ENCODE data around the gene RAB15.
A peak's percentile ranks its signal among the peaks of the same experiment; 100 is the strongest.

RAB15 gene

DNA sequence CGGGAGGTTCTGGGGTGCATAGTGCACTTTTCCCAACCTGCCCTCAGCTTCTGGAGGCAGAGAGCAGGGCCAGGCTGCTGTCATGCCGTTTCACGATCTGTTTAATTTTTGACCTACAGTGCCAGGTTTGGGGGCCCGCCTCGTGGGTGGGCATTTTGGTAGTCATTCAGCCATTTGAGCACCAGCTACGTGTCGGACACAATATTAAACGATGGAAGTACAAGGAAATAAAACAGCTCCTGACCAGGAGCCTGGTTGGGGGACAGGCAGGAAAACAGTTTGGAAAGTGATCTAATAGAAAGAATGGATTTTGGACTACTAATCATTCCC lies 15.3 kb upstream of the RAB15 start:
- DNase-seq, result no peak

DNA sequence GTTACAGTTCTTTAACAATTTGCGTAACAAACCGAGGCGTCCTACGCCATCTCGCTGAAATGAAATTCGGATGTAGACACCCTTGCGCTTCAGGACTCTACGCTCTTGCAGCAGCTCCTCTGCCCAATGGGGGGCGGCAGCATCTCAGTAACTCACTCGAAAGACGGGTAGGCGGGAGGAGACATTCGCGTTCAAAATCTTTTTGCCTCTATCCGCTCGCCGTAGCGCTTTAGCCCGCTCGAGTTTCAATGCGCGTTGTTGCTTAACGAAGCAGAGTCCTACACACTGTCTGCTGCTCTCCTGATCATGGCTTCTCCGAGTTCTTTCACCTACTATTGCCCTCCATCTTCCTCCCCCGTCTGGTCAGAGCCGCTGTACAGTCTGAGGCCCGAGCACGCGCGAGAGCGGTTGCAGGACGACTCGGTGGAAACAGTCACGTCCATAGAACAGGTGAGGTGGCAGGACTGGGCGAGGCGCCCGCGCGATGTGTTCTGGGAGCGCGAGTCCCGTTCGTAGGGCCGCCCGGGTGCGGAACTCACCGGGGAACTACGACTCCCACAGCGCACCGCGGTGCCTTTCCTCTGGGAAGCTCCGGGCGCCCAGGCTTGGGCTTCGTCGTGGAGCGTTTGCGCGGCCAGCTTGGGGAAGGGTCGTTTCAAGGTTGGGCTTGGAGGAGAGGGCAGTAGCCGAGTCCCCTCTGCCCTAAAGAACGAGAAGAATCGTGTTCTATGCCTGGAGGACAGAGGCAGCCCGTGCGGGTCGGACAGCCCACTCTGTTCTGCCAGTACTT lies 14.7 kb upstream of the RAB15 start, which contains the start of gene FNTB:
Gene FNTB (plus strand): TSS at position 248 of the 790 bp plus-strand sequence. CDS start 59 bp downstream, at position 307.
- peak; percentile 98 for DNase-seq

DNA sequence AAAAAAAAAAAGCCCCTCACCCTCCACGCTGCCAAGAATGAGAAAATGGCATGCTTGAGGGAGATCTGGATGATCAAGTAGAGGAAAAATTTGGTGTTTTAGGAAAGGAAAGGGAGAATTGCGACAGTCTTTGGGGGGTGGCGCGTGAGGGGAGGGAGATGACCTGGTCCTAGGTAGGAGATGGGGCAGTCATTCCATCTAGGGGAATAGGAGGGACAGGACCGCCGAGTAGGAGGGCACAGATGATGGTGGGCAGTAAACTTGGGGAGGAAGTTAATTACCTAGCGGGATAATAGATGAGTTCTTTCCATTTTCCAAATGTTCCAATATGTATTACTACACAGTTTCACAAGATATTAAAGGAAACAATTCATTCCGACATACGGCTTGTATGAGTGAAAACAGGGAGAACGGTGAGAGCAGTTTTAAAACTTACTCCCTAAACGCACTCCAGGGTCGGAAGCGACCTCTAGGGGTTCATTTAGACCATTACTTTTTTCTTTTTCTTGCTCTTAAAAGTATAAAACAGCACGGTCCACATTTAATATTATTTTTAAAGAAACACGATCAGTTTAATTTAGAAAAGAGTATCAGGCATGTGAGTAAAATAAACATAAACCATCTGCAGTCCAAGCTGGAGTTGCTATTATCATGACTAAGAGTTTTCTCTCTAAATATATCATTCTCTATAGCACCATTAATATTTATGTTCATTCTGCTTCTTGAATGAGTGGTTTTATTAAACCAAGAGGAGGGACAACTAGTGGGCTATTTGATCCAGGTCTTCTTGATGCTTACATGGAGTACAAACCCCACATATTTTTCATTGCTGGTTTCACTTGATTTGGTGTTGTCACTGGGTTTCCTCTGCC lies 11.5 kb upstream of the RAB15 start:
- peak; percentile 48 for DNase-seq

DNA sequence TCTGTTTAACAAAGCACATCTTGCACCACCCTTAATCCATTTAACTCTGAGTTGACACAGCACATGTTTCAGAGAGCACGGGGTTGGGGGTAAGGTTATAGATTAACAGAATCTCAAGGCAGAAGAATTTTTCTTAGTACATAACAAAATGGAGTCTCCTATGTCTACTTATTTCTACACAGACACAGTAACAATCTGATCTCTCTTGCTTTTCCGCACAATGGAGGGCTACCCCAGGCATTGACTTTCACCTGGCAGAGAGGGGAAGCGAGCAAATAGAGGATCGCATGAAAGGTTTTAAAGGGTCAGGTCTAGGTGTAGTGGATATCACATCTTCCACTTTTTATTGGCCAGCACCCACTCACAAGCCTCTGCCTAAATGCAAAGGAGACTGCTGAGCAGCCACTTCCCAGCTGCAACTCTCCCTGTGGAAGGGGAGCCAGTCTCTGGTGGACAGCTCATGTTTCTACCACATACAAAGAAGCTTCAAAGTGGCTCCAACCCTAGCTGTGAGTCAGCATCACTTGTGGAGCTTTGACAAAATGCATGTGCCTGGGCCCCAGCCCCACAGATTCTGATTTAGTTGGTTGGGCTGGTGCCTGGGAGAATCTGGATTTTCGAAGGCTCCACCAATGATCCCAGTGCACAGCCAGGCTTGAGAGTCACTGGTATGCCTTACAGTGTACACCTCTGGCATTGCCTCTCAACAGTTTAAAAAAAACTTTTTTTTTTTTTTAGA lies 7.4 kb upstream of the RAB15 start:
- DNase-seq, result peak; percentile 24

DNA sequence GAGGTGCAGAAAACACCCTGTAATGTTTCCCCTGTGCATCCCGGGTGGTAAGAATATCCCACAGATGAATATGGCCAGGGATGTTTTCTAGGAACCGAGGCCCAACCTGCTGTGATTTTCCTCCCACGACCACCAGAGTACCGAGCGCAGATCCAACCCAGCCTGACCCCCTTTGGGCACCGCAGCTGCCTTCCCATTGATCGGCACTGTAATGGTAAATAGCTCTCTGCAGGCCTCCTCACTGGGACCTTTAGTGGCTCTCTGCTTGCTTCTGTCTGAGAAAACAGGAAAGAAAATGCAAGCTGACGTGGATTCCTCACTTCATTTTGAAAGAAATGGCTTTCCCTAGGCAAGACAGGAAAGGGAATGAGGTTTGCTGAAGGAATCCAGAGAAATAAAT lies 2.4 kb upstream of the RAB15 start:
- DNase-seq, result no peak

DNA sequence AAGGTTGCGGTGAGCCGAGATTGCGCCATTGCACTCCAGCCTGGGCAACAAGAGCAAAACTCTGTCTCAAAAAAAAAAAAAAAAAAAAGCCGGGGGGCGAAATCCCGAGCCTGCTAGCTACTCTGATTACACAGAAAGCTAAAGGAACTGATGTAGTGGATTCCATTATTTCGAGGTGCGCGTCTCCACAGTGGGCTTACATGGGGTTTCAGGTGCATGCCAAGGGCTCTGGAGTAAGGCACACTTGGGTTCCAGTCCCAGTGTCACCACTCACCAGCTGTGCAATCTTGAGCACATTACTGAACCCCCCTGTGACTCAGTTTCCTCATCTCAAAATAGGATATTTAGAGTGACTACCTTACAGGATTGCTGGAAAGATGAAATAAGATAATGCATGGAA lies 1.7 kb upstream of the RAB15 start:
- no peak for DNase-seq

DNA sequence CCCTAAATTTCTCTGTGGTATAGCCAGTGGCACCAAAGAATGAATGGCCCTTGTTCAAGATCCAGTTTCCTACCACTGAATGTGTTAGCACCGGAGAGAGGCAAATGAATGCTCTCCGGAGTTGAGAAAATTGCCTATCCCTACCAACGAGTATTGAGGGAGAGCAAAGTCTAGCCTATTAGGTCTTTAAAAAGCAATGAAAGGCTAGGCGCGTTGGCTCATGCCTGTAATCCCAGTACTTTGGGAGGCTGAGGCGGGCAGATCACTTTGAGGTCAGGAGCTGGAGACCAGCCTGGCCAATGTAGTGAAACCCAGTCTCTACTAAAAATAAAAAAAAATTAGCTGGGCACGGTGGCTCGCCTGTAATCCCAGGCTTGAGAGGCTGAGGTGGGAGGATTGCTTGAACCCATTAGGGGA lies 898 bp upstream of the RAB15 start:
- DNase-seq, result no peak

DNA sequence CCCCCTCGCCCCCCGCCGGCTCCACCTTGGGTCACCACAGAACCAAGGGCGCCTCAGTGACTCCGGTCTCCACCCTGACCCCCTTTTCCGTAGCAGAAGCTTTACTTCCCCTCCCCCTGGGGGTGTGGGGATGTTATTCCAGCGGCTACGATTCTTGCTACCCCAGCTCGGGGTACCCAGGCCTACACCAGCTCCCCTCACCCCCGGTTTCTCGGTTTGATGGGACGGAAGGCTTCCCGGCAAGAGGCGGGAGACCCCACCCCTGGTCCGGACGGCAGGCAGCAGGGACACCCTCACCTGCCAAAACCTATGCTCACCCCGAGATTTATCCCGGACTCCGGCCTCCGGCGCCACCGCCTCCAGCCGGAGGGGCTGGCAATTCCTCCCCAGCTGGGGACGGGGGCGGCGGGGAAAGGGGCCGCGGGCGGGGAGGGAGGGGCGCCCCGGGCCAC lies 619 bp downstream of the RAB15 start:
- DNase-seq, result no peak

DNA sequence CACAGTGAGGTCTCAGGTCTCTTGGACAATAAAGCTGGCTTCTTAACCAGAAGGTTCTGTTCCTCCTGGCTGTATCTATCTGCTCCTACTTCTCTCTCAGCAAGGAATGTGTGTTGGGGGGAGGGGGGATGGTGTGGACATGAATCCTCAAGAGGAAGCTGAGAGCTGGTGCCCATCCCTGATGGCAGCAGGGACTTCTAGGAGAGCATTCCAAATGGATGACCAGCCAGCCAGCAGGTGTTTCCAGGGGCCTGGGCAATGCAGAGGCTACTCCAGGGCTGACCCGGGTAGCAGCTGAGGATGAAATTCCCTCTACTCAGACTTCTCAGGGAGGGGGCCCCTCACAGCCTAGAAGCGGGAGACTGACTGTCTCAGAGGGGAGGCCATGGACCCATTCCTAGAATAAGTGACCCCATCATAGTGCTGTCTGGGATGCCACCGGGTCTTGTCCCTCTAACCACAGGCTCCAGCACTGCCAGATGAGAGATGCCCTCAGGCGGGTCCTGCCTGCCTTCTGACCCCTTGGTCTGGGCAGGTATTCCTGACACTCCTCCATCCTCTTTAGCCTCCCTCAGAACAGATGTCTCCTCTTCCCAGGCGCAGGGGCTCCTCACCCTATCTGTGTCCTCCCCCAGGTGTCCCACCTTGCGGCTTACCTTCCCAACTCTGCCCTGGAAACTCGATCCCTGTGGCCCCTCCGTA lies 1.2 kb downstream of the RAB15 start:
- peak; percentile 10 for DNase-seq

DNA sequence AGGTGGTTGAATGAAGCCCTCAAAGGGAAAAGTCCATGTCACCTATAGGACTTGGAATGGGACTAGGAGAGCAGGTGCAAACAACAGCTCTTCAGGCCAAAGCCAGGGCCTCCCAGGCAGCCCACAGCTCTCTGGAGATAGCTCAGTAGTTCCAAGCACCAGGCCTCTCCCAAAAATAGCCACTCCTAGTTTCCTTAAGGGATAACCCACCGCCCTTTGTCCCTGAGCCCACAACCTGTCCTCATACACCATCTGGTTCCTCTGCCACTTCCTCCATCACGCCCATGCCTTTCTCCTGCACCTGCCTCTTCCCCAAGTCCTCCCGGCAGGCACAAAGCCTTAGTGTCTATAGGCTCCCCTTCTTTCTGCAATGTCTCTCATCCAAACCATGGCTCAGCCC lies 2.1 kb downstream of the RAB15 start:
- no peak for DNase-seq

DNA sequence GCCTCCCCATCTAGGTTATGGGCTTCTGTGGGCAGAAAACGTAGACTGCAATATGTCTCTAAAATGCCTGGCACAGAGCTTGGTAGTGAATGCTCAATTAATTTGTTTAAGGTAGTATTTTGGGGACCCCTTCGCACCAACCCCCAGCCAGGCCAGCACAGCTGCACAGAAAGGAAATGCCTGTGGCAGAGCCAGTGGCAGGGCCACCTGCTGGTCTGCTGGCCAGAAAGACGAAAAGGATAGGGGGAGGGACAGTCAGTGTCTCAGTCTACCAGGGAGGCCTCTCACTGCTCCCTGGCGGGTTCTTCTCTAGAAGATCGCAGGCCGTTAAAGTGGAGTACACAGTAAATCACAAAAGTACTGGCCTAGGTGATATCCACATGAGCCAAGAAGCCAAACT lies 3.5 kb downstream of the RAB15 start:
- no peak for DNase-seq

DNA sequence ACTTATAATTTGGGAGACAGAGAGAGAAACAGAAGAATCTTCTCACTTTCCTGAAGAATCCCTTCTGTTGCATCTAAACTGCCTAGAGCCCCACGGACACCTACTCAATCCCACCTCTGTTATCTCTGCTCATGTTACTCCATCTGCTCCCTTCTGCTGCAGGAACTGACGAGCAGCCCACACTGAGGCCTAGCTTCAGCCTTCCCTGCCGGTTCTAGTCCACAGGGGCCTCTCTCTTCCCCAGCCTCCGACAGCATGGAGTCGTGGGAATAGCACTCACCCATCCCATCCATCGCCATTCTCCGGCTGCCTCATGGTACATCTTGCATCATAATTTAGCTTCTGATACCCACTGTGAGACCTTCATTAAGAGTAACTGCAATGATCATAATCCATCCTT lies 4.0 kb downstream of the RAB15 start:
- DNase-seq, result no peak

DNA sequence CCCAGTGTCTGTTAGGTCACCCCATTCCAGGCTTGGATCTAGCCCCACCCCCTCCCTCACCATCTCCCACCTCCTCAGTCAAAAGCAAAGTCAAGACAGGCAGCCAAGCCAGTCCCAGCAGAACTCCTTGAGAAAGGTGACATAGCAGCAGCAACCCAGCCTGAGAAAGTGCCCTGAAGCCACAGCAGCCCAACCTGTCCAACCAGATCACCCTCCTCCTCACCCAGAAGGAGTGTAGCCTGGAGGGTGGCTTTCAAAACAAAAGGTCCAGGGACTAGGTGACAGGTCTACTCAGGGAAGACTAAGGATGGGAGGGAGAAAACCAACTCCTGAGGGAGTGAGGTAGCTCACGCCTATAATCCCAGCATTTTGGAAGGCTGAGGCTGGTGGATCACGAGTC lies 5.2 kb downstream of the RAB15 start:
- no peak for DNase-seq

DNA sequence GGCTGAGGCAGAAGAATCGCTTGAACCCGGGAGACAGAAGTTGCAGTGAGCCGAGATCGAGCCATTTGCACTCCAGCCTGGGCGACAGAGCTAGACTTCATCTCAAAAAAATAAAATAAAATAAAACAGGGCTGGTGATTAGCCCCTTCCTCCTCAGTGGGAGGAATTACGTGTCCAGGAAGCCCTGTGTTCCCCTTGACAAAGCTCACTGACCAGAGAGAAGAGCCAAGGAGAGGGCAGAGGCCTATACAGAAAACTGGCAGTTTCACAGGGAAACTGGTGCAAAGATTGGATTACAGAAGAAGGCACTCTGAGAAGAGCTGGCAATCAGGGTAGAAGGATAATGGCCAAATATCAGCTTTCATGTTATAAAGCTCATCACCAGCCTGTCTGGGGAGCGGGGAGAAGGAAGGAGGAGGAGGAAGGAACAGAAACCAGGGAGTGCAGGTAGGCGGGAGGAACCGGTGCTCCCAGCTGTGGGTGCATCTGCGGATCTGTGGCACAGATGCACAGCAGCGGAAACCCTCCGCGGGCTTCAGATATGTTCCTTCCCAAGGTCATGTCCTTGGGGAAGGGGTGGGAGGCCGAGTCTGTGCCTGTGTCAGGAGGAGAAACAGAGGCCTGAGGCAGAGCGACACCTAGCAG lies 6.7 kb downstream of the RAB15 start:
- no peak for DNase-seq

DNA sequence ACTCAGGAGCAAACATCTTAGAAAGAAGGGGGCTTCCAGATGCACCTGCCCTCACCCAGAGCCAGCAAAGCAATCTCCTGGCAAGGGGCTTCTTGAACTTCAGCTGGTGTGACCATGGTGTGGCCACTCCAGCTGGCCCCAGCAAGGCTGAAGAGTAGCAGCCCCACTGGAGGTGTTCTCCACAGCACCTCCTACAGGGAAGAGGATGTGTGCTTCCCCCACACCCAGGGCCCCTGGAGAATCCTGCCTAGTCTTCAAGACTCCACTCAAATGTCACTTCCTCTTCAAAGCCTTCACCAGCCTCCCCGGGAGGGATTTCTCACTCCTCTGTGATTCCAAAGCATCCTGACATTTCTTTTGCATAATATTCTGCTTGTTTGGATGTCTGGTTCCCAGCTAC lies 8.5 kb downstream of the RAB15 start:
- no peak for DNase-seq

DNA sequence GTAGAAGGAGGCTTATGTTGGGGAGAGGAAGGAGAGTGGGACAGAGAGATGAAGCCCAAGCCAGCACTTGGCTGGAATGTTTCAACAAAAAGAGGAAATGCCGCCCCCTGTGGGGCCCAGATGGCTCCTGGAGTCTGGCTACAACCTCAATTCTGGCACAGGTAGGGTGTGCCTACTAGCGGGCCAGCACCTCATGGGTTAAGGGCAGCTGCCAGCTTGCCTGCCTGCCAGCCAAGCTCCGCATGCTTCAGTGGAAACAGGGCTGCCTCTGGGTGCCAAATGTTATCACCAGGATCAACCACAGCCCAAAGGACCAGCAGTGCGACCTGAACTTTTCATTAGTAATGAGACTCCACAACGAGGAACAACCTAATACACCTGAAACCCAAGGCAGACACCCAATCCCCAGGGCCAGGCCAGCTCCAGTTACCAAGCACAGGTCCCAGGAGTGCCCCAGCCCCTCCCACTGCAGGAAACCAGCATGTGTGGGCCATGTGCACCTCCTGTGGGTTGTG lies 11.3 kb downstream of the RAB15 start:
- no peak for DNase-seq

DNA sequence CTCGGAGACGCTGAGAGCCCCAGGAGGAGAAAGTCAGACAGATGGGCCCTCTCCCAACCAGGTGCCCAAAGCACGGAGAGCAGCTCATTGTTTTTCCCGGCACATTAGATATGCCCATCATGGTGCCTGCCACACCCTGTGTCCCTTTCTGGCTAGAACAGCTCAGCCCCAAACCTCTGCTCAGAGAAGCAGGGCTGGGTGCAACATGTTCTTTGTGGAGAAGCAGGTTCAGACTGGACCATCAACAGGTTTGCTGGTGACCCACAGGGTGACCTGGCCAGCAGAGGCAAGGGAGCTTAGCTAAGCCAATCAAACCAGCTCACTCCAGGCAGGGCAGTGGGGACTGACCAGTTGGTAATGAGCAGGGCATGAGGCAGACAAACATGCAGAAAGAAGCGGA lies 13.4 kb downstream of the RAB15 start:
- DNase-seq, result no peak

DNA sequence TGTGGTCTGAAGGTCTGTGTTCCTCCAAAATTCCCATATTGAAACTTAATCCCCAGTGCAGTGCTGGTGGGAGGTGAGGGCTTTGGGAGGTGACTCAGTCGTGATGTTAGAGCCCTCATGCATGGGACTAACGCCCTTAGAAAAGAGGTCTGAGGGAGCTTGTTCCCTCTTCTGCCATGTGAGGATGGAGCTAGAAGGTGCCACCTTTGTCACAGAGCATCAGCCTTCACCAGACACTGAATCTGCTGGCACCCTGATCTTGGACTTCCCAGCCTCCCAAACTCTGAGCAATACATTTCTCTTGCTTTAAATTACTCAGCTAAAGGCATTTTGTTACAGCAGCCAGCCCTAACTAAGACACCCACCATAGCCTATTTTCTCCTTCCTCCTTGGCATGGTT lies 13.9 kb downstream of the RAB15 start:
- no peak for DNase-seq

DNA sequence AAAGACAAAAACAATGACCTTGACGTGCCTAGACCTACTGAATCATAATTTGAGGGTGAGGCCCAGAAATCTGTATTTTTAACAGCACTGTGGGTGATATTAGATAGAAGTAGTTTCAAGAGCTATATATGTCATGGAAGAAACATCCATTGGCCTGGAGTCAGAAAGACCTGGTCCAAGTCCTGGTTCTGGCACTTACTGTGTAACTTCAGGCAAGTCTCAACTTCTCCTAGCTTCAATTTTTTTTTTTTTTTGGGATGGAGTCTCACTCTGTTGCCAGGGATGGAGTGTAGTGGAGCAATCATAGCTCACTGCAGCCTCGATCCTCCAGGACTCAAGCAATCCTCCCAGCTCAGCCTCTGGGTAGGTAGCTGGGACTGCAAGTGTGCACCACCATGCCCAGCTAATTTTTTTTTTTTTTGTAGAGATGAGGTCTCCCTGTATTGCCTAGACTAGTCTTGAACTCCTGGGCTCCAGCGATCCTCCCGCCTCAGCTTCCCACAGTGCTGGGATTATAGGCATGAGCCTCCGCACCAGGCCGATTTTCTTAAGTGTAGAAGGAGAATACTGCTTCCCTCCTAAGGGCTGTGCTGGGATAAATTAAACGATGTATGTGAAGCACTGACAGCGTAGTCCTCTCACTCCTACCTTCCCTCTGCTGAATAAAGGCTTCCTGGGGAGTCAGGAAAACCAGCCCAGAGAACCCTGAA lies 15.3 kb downstream of the RAB15 start:
- DNase-seq, result no peak

DNA sequence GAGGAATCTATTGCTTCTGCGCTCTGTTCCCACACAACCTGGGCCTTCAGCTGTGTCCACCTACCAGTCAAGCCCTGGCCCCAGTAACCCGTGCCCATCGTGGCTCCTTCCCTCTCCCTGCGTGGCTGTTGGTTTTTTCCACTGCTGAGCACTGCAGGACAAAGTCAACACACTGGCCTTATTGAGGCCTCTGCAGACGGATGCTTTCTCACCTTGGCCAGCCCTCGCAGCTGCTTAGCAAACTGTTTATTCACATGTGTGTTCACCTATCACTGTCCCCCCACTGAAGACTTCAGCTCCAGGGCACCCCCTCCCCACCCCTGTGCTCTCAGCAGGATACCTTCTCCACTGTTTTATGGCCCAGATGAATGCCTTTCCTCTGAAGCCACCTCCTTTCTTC lies 16.8 kb downstream of the RAB15 start:
- DNase-seq, result no peak

Measured in fibroblast of skin of abdomen (primary cell).